Activated T-helper 17 cell treated with anti-CD3 and anti-CD28 coated beads, Interleukin-2, amount 50 U/mL, for 72 hours (primary cell): Measurements from ENCODE around the gene DIRAS1. TPM values are rescaled to one million over a fixed set of nuclear protein-coding genes. Genes with fewer than 3 reads are reported as not detected.
"Not testable (repeated sequence)": the region's sequence is repeated elsewhere in the genome, so short reads cannot be mapped to it uniquely, and the experiment has no call there.

Experiments used
- ATAC-seq: fragments of 150-1000 bp; cut with Tn5 transposase; replicated peaks from 2 replicates; pipeline ENCODE4 v1.10.0; 2021; ENCODE audit warnings: mild to moderate bottlenecking, moderate library complexity
- H3K27ac Mint-ChIP-seq: one replicate; pipeline ENCODE4 v1.8.0; 2022; ENCODE audit warnings: mixed read lengths
- H3K27me3 Mint-ChIP-seq: one replicate; pipeline ENCODE4 v1.8.0; 2022; ENCODE audit warnings: mixed read lengths
- H3K36me3 Mint-ChIP-seq: one replicate; pipeline ENCODE4 v1.8.0; 2022; ENCODE audit warnings: low read depth, mild to moderate bottlenecking, mixed read lengths
- H3K4me1 Mint-ChIP-seq: one replicate; pipeline ENCODE4 v1.8.0; 2022; ENCODE audit warnings: mixed read lengths
- H3K4me3 Mint-ChIP-seq: one replicate; pipeline ENCODE4 v1.8.0; 2022; ENCODE audit warnings: mild to moderate bottlenecking, mixed read lengths
- H3K9me3 Mint-ChIP-seq: one replicate; pipeline ENCODE4 v1.8.0; 2022; ENCODE audit warnings: mixed read lengths
- total RNA-seq, 2 donors: library from RNA; stranded (reverse); gene quantifications; one replicate each; pipeline ENCODE4 v1.2.3, GENCODE V29; 2022

Gene DIRAS1
- total RNA-seq, 2 donors from 2014 or later, result 0.61 TPM; not detected in 1

GRCh38 chr19:2668175-2668763 lies 52.9 kb downstream of the DIRAS1 start:
- H3K27me3 Mint-ChIP-seq, result no peaks in the 10 kb centered on the region
- H3K9me3 Mint-ChIP-seq, result no peaks in the 10 kb centered on the region
- no peak overlapping the region for H3K27ac Mint-ChIP-seq
- H3K4me3 Mint-ChIP-seq, result no peak overlapping the region
- H3K36me3 Mint-ChIP-seq, result no peaks in the 10 kb centered on the region
- no peak for ATAC-seq
- H3K4me1 Mint-ChIP-seq, result no peaks in the 10 kb centered on the region

DNA sequence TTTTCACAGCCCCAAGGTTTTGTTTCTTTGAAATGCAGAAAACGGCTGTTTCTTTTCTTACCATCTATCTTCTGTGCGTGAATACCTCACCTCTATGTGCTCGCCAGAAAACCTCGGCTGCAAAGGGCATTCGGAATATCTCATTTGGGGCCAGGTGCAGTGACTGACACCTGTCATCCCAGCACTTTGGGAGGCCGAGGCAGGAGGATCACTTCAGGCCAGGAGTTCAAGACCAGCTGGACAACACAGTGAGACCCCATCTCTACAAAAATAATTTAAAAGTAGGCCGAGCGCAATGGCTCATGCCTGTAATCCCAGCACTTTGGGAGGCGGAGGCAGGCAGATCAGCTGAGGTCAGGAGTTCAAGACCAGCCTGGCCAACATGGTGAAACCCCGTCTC lies 53.8 kb downstream of the DIRAS1 start:
- H3K27ac Mint-ChIP-seq, H3K4me1 Mint-ChIP-seq, H3K27me3 Mint-ChIP-seq, ATAC-seq, H3K36me3 Mint-ChIP-seq, H3K9me3 Mint-ChIP-seq, H3K4me3 Mint-ChIP-seq: not testable (repeated sequence)

DNA sequence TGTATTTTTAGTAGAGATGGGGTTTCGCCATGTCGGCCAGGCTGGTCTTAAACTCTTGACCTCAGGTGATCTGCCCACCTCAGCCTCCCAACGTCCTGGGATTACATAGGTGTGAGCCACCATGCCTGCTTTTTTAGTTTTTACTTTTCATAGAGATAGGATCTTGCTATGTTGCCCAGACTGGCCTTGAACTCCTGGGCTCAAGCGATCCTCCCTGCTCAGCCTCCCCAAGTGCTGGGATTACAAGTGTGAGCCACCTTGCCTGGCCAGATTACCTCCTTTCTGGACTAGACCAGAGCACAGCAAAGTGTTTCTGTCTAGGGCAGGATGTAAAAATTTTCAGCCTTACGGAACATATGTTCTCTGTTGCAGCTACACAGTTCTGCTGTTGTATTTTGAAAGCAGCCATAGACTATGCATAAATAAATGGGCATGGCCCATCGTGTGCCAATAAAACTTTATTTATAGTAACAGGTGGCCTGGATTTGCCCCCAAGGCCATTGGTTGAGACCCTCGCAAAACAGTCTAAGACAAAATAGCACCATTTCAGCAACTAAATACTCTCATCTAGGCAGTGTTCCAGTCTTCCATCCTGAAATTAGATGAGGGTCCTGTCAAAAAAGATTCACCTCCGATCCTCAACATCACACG lies 54.7 kb downstream of the DIRAS1 start:
- Mint-ChIP-seq H3K36me3 (no peaks in the 10 kb centered on the region), H3K9me3 (no peaks in the 10 kb centered on the region), H3K4me3 (no peak overlapping the region), H3K27ac (no peak overlapping the region), H3K4me1 (no peaks in the 10 kb centered on the region), H3K27me3 (no peaks in the 10 kb centered on the region)
- ATAC-seq, result no peak

DNA sequence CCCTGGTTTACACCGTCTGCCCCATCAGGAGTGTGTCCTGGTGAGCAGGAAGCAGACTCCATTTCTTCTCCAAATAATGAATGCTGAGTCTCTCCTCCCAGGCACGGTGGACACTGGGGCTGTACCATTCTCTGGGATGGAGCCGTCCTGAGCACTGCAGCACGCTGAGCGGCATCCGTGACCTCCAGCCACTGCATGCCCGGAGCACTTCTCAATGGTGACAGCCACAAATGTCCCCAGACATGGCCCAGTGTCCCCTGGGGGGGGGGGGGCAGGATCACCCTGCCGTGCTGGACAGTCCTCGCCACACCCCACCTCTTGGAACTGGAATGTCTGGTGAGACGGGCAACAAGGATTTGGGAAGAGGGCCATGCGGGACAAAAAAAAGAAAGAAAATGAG lies 56.1 kb downstream of the DIRAS1 start:
- ATAC-seq, result no peak
- Mint-ChIP-seq H3K36me3 (no peaks in the 10 kb centered on the region), H3K9me3 (no peaks in the 10 kb centered on the region), H3K4me3 (no peak overlapping the region), H3K27ac (no peak overlapping the region), H3K27me3 (no peaks in the 10 kb centered on the region), H3K4me1 (no peaks in the 10 kb centered on the region)

Other genes starting within 250 kb of the DIRAS1 start
- 10 to 100 TPM; 40.6 to 80.0 TPM for gene GADD45B, start 245.2 kb downstream of the DIRAS1 start, total RNA-seq
- under 1 TPM in 1 of 2 donors, not detected in 1; 0.29 TPM for gene GNG7, start 18.7 kb downstream of the DIRAS1 start, total RNA-seq
- gene SLC39A3, start 18.6 kb upstream of the DIRAS1 start, total RNA-seq, result 10 to 100 TPM; 13.4 to 47.8 TPM
- gene SGTA, start 61.9 kb upstream of the DIRAS1 start, total RNA-seq, result 10 to 100 TPM; 39.5 to 77.0 TPM
- gene THOP1, start 64.1 kb upstream of the DIRAS1 start, total RNA-seq, result 100 to 1,000 TPM in 1 of 2 donors, 10 to 100 TPM in 1; 70.4 to 156 TPM
- gene ZNF554, start 98.5 kb upstream of the DIRAS1 start, total RNA-seq, result 1 to 10 TPM in 1 of 2 donors, under 1 TPM in 1; 0.65 to 1.7 TPM
- 1 to 10 TPM; 1.3 to 4.5 TPM for gene ZNF555, start 120.1 kb upstream of the DIRAS1 start, total RNA-seq
- under 1 TPM in 1 of 2 donors, not detected in 1; 0.95 TPM for gene ZNF556, start 146.0 kb upstream of the DIRAS1 start, total RNA-seq
- gene ZNF57, start 179.6 kb upstream of the DIRAS1 start, total RNA-seq, result 1 to 10 TPM; 4.7 to 6.1 TPM
- gene ZNF77, start 223.6 kb upstream of the DIRAS1 start, total RNA-seq, result 1 to 10 TPM; 4.7 to 4.9 TPM